Liver (tissue), 9 donors: Measurements from ENCODE around the gene CCR3. TPM values are rescaled to one million over a fixed set of nuclear protein-coding genes. Genes with fewer than 3 reads are reported as not detected.

Experiments
- DNase-seq: peaks from one replicate; pipeline ENCODE4 v3.0.0-alpha.2; 2017; ENCODE audit warnings: low spot score
- H3K27ac ChIP-seq, 2 donors: one replicate each; pipeline ENCODE4 v1.7.0; 2013; ENCODE audit warnings: inconsistent platforms in 2 of 2, low read length in 2 of 2, control low read depth in 1 of 2, low read depth in 1 of 2, mild to moderate bottlenecking in 1 of 2
- H3K27me3 ChIP-seq, 4 donors: one replicate each; pipeline versions ENCODE4 v1.6.1 to v1.7.0; 2013; ENCODE audit warnings: low read length in 3 of 4, inconsistent platforms in 1 of 4, mild to moderate bottlenecking in 1 of 4, moderate library complexity in 1 of 4; ENCODE audit not compliant: control insufficient read depth in 4 of 4, insufficient read depth in 4 of 4
- H3K36me3 ChIP-seq, 4 donors: one replicate each; pipeline versions ENCODE4 v1.6.1 to v1.7.0; 2013; ENCODE audit warnings: low read length in 3 of 4, mild to moderate bottlenecking in 3 of 4, low read depth in 1 of 4, moderate library complexity in 1 of 4; ENCODE audit not compliant: control insufficient read depth in 4 of 4, insufficient read depth in 3 of 4
- H3K4me1 ChIP-seq, 4 donors: one replicate each; pipeline versions ENCODE4 v1.6.1 to v1.7.0; 2013; ENCODE audit warnings: low read length in 3 of 4, mild to moderate bottlenecking in 3 of 4, moderate library complexity in 1 of 4; ENCODE audit not compliant: control insufficient read depth in 4 of 4, insufficient read depth in 4 of 4
- H3K4me3 ChIP-seq, 3 donors: one replicate each; pipeline versions ENCODE4 v1.6.1 to v1.7.0; 2013; ENCODE audit warnings: low read length in 3 of 3, control low read depth in 1 of 3, low read depth in 1 of 3, mild to moderate bottlenecking in 1 of 3
- H3K9ac ChIP-seq, 2 donors: one replicate each; pipeline ENCODE4 v1.7.0; 2013; ENCODE audit warnings: low read length in 2 of 2, mild to moderate bottlenecking in 2 of 2, moderate library complexity in 2 of 2, control low read depth in 1 of 2, low read depth in 1 of 2
- H3K9me3 ChIP-seq, 4 donors: one replicate each; pipeline versions ENCODE4 v1.6.1 to v1.7.0; 2013; ENCODE audit warnings: low read length in 3 of 4; ENCODE audit not compliant: control insufficient read depth in 4 of 4
- ATF3 ChIP-seq: IDR thresholded peaks from 2 replicates; pipeline ENCODE4 v1.6.1; 2016; ENCODE audit warnings: antibody characterized with exemption
- CTCF ChIP-seq: fragments of 150-350 bp; IDR thresholded peaks from 2 replicates; pipeline ENCODE4 v1.5.1; 2017; ENCODE audit warnings: improper control_type of control experiment, low read depth, low read length; ENCODE audit not compliant: missing input control
- EGR1 ChIP-seq, 2 donors: IDR thresholded peaks; 2 replicates each; pipeline ENCODE4 v1.6.1; 2016 to 2018; ENCODE audit warnings: antibody characterized with exemption in 2 of 2, low read depth in 2 of 2
- FOXA2 ChIP-seq: IDR thresholded peaks from 2 replicates; pipeline ENCODE4 v1.6.1; 2016; ENCODE audit warnings: antibody characterized with exemption
- GABPA ChIP-seq, 2 donors: IDR thresholded peaks in 1 of 2; conservative IDR thresholded peaks in 1 of 2; 2 replicates each; pipeline ENCODE4 v1.6.1; 2016; ENCODE audit warnings: antibody characterized with exemption in 2 of 2, mild to moderate bottlenecking in 1 of 2, moderate library complexity in 1 of 2
- HNF4G ChIP-seq: IDR thresholded peaks from 2 replicates; pipeline ENCODE4 v1.6.1; 2016; ENCODE audit warnings: antibody characterized with exemption
- JUND ChIP-seq, 2 donors: IDR thresholded peaks; 2 replicates each; pipeline ENCODE4 v1.6.1; 2016; ENCODE audit warnings: antibody characterized with exemption in 2 of 2
- MAX ChIP-seq: IDR thresholded peaks from 2 replicates; pipeline ENCODE4 v1.6.1; 2016; ENCODE audit warnings: antibody characterized with exemption
- NR2F2 ChIP-seq: IDR thresholded peaks from 2 replicates; pipeline ENCODE4 v1.6.1; 2016; ENCODE audit warnings: antibody characterized with exemption
- REST ChIP-seq: IDR thresholded peaks from 2 replicates; pipeline ENCODE4 v1.6.1; 2016; ENCODE audit warnings: antibody characterized with exemption, mild to moderate bottlenecking
- SP1 ChIP-seq: IDR thresholded peaks from 2 replicates; pipeline ENCODE4 v1.6.1; 2018; ENCODE audit warnings: antibody characterized with exemption, mild to moderate bottlenecking
- WGBS: extraction: QIAGEN DNeasy Blood & Tissue Kit; methylation state at CpG from one replicate; pipeline ENCODE4 v1.1.7; 2013; 5-methylcytosine and 5-hydroxymethylcytosine counted together
- polyA plus RNA-seq, 2 donors: library from polyadenylated mRNA; stranded (reverse) in 1 of 2; unstranded in 1 of 2; fragments of 200-250 nt in 1 of 2; fragments of >200 nt in 1 of 2; fragmentation: Nextera tagmentation in 1 of 2; extraction: Ambion mirVana in 1 of 2; gene quantifications; one replicate each; pipeline versions ENCODE4 v1.2.1 to v1.2.3, GENCODE V29; 2013 to 2015
- total RNA-seq, 2 donors: library from RNA; depleted of rRNA; stranded (reverse); fragments of >200 nt; gene quantifications; one replicate each; pipeline ENCODE4 v1.2.3, GENCODE V29; 2014
- donor health status: healthy.
- donor health status: healthy.
- donor health status: healthy.
- donor health status: healthy.
- donor health status: healthy.

Gene CCR3
- total and polyA plus RNA-seq, 4 donors = 0.05 to 0.13 TPM; not detected in 2

- TF ChIP-seq NR2F2 (no peak), EGR1 (IDR thresholded peaks at IDR 0.05; ENCODE audit: low read depth in 2 of 2) (no peak)
- DNase-seq = no peak
- Histone ChIP-seq H3K9ac (no peak overlapping the region), H3K36me3 (no peaks in the 10 kb centered on the region), H3K27ac (no peak overlapping the region), H3K4me1 (no peaks in the 10 kb centered on the region), H3K9me3 (peaks cover 0 to 1% (median 0%) of the 10 kb centered on the region in 4 donors), H3K4me3 (no peak overlapping the region), H3K27me3 (no peaks in the 10 kb centered on the region)
- WGBS = 82% methylated on average over 2 of the region's 2 CpGs
Measured at GRCh38 chr3:46283881-46284450, 41.7 kb downstream of the CCR3 start.

GRCh38 chr3:46284981-46285683 is 42.9 kb downstream of the CCR3 start:
- no peaks in the 10 kb centered on the region for H3K4me1 ChIP-seq
- TF ChIP-seq SP1 (no peak), EGR1 (IDR thresholded peaks at IDR 0.05; ENCODE audit: low read depth in 2 of 2) (no peak), JUND (IDR thresholded peaks at IDR 0.05) (no peak), GABPA (IDR thresholded peaks at IDR 0.05 in 1 of 2, conservative IDR thresholded peaks at IDR 0.05 in 1 of 2) (no peak), REST (no peak), MAX (no peak), ATF3 (no peak), CTCF (no peak), HNF4G (no peak), FOXA2 (no peak)
- H3K27me3 ChIP-seq = no peaks in the 10 kb centered on the region
- no peak overlapping the region for H3K27ac ChIP-seq
- WGBS = 80% methylated on average over 6 of the region's 6 CpGs
- H3K9me3 ChIP-seq = no peaks in the 10 kb centered on the region
- no peak overlapping the region for H3K4me3 ChIP-seq
- no peaks in the 10 kb centered on the region for H3K36me3 ChIP-seq
- no peak overlapping the region for H3K9ac ChIP-seq
- no peak for DNase-seq
